ENCODE data around the gene SH3BP2. TPM values are rescaled to one million over a fixed set of nuclear protein-coding genes. Genes with fewer than 3 reads are reported as not detected.

Gene SH3BP2
- polyA plus RNA-seq, 1 donor from 2014 or later, result 87.9 TPM

GRCh38 chr4:2886622-2887021 lies 93.7 kb downstream of the SH3BP2 start:
- no peaks in the 10 kb centered on the region for H3K9me2 ChIP-seq (ENCODE audit: insufficient read depth, low read length)
- peaks cover 5% of the 10 kb centered on the region for H3K79me2 ChIP-seq (replicated peaks; ENCODE audit: insufficient read depth, low read length)
- no peak overlapping the region for H2AFZ ChIP-seq (ENCODE audit: low read depth, low read length)
- TF ChIP-seq TAF1 (IDR thresholded peaks at IDR 0.05; ENCODE audit: low read depth), result no peak
- TF ChIP-seq, protein P1, sequence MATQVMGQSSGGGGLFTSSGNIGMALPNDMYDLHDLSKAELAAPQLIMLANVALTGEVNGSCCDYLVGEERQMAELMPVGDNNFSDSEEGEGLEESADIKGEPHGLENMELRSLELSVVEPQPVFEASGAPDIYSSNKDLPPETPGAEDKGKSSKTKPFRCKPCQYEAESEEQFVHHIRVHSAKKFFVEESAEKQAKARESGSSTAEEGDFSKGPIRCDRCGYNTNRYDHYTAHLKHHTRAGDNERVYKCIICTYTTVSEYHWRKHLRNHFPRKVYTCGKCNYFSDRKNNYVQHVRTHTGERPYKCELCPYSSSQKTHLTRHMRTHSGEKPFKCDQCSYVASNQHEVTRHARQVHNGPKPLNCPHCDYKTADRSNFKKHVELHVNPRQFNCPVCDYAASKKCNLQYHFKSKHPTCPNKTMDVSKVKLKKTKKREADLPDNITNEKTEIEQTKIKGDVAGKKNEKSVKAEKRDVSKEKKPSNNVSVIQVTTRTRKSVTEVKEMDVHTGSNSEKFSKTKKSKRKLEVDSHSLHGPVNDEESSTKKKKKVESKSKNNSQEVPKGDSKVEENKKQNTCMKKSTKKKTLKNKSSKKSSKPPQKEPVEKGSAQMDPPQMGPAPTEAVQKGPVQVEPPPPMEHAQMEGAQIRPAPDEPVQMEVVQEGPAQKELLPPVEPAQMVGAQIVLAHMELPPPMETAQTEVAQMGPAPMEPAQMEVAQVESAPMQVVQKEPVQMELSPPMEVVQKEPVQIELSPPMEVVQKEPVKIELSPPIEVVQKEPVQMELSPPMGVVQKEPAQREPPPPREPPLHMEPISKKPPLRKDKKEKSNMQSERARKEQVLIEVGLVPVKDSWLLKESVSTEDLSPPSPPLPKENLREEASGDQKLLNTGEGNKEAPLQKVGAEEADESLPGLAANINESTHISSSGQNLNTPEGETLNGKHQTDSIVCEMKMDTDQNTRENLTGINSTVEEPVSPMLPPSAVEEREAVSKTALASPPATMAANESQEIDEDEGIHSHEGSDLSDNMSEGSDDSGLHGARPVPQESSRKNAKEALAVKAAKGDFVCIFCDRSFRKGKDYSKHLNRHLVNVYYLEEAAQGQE (IDR thresholded peaks at IDR 0.05; ENCODE audit: borderline replicate concordance), result no peak
- TF ChIP-seq POLR2AphosphoS5 (IDR thresholded peaks at IDR 0.05), result peak; percentile 86
- TF ChIP-seq MXI1 (conservative IDR thresholded peaks at IDR 0.05; ENCODE audit: poor library complexity, severe bottlenecking), result no peak
- TF ChIP-seq, protein P2, sequence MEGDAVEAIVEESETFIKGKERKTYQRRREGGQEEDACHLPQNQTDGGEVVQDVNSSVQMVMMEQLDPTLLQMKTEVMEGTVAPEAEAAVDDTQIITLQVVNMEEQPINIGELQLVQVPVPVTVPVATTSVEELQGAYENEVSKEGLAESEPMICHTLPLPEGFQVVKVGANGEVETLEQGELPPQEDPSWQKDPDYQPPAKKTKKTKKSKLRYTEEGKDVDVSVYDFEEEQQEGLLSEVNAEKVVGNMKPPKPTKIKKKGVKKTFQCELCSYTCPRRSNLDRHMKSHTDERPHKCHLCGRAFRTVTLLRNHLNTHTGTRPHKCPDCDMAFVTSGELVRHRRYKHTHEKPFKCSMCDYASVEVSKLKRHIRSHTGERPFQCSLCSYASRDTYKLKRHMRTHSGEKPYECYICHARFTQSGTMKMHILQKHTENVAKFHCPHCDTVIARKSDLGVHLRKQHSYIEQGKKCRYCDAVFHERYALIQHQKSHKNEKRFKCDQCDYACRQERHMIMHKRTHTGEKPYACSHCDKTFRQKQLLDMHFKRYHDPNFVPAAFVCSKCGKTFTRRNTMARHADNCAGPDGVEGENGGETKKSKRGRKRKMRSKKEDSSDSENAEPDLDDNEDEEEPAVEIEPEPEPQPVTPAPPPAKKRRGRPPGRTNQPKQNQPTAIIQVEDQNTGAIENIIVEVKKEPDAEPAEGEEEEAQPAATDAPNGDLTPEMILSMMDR (IDR thresholded peaks at IDR 0.05; ENCODE audit: poor library complexity, severe bottlenecking), result no peak
- TF ChIP-seq RAD21 (conservative IDR thresholded peaks at IDR 0.05), result peak; percentile 15
- no peaks in the 10 kb centered on the region for H3K36me3 ChIP-seq (ENCODE audit: insufficient read depth, low read length)
- H4K20me1 ChIP-seq (ENCODE audit: insufficient read depth), result peaks cover 3% of the 10 kb centered on the region
- no peak overlapping the region for H3K4me2 ChIP-seq (ENCODE audit: low read length)
- H3K27me3 ChIP-seq (ENCODE audit: insufficient read depth, low read depth, low read length), result no peaks in the 10 kb centered on the region
- no peak overlapping the region for H3K27ac ChIP-seq (ENCODE audit: low read length)
- no peak overlapping the region for H3K4me3 ChIP-seq (ENCODE audit: low read length)
- no peaks in the 10 kb centered on the region for H3K9me3 ChIP-seq (ENCODE audit: low read length)
- peaks cover 3% of the 10 kb centered on the region for H3F3A ChIP-seq (ENCODE audit: insufficient read depth, low read length, poor library complexity, severe bottlenecking)
- no peak overlapping the region for H3K9ac ChIP-seq (ENCODE audit: low read length)

GRCh38 chr4:2887343-2887742 lies 94.5 kb downstream of the SH3BP2 start:
- Histone ChIP-seq H3K27ac (ENCODE audit: low read length) (no peak overlapping the region), H3K4me2 (ENCODE audit: low read length) (no peak overlapping the region), H3K9me2 (ENCODE audit: insufficient read depth, low read length) (no peaks in the 10 kb centered on the region), H3K4me3 (ENCODE audit: low read length) (no peak overlapping the region), H3K36me3 (ENCODE audit: insufficient read depth, low read length) (no peaks in the 10 kb centered on the region), H3K9me3 (ENCODE audit: low read length) (no peaks in the 10 kb centered on the region), H4K20me1 (ENCODE audit: insufficient read depth) (peaks cover 3% of the 10 kb centered on the region), H3K79me2 (replicated peaks; ENCODE audit: insufficient read depth, low read length) (peaks cover 5% of the 10 kb centered on the region), H3K9ac (ENCODE audit: low read length) (no peak overlapping the region), H3K27me3 (ENCODE audit: insufficient read depth, low read depth, low read length) (no peaks in the 10 kb centered on the region), H3F3A (ENCODE audit: insufficient read depth, low read length, poor library complexity, severe bottlenecking) (peaks cover 3% of the 10 kb centered on the region), H2AFZ (ENCODE audit: low read depth, low read length) (no peak overlapping the region)
- TF ChIP-seq RAD21 (conservative IDR thresholded peaks at IDR 0.05) (no peak), TAF1 (IDR thresholded peaks at IDR 0.05; ENCODE audit: low read depth) (no peak), MXI1 (conservative IDR thresholded peaks at IDR 0.05; ENCODE audit: poor library complexity, severe bottlenecking) (no peak), SMC3 (conservative IDR thresholded peaks at IDR 0.05; ENCODE audit: poor library complexity) (no peak), POLR2AphosphoS5 (IDR thresholded peaks at IDR 0.05) (no peak), EP300 (conservative IDR thresholded peaks at IDR 0.05; ENCODE audit: poor library complexity, severe bottlenecking) (no peak), EZH2 (IDR thresholded peaks at IDR 0.05; ENCODE audit: borderline replicate concordance, insufficient read depth, low read length, poor library complexity, severe bottlenecking) (no peak)
- TF ChIP-seq, protein P2 (IDR thresholded peaks at IDR 0.05; ENCODE audit: poor library complexity, severe bottlenecking), result no peak
- TF ChIP-seq, protein P1 (IDR thresholded peaks at IDR 0.05; ENCODE audit: borderline replicate concordance), result no peak

Data from neural cell (in vitro differentiated cells).